ENCODE data around the gene GAS7. TPM values are rescaled to one million over a fixed set of nuclear protein-coding genes. Genes with fewer than 3 reads are reported as not detected.

Gene GAS7
- total RNA-seq, 2 donors from 2014 or later: 10.3 to 144 TPM

DNA sequence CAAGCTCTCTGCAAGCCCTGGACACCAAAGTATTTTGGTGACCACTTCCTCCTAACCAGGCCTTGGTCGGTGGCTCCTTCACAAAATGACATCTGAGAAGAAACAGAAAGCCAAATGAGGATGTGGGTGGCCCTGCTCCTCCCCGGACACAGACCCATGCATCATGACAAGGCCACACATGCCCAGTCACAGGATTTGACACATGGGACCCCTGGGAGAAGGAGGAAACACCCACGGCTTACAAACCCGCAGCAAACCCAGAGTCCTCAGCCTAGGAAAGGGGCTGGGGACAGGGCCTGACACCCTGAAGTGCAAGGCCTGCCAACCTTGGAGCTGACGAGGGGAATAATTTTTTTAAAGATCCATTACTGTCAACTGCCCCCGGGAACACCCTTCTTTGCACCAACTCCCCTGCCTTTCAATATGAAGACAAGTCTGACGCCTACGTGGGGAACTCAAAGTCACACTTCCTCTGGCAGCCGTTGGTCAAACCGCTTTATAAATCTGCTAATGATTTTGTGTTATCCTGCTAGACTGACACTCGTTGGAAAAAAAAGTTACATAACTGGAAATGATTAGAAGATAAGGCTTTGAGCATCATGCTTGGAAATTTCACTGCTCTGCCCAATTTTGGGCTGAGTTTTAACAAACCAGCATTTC lies 41.3 kb downstream of the GAS7 start:
- 51% methylated on average over 11 of the region's 11 CpGs for WGBS
- Histone ChIP-seq H3K4me1 (replicated peaks) (no peaks in the 10 kb centered on the region), H3K4me3 (no peak overlapping the region), H3K27ac (no peak overlapping the region), H3K36me3 (no peaks in the 10 kb centered on the region), H3K27me3 (replicated peaks; ENCODE audit: insufficient read depth) (no peaks in the 10 kb centered on the region), H3K9me3 (no peaks in the 10 kb centered on the region)
- no peak for DNase-seq (ENCODE audit: low spot score)
- TF ChIP-seq, protein P1, sequence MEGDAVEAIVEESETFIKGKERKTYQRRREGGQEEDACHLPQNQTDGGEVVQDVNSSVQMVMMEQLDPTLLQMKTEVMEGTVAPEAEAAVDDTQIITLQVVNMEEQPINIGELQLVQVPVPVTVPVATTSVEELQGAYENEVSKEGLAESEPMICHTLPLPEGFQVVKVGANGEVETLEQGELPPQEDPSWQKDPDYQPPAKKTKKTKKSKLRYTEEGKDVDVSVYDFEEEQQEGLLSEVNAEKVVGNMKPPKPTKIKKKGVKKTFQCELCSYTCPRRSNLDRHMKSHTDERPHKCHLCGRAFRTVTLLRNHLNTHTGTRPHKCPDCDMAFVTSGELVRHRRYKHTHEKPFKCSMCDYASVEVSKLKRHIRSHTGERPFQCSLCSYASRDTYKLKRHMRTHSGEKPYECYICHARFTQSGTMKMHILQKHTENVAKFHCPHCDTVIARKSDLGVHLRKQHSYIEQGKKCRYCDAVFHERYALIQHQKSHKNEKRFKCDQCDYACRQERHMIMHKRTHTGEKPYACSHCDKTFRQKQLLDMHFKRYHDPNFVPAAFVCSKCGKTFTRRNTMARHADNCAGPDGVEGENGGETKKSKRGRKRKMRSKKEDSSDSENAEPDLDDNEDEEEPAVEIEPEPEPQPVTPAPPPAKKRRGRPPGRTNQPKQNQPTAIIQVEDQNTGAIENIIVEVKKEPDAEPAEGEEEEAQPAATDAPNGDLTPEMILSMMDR (IDR thresholded peaks at IDR 0.05): no peak
- TF ChIP-seq POLR2AphosphoS5 (IDR thresholded peaks at IDR 0.05) (no peak), POLR2A (IDR thresholded peaks at IDR 0.05) (no peak)
- intact Hi-C loops (cut with DNase I): no loop called here

DNA sequence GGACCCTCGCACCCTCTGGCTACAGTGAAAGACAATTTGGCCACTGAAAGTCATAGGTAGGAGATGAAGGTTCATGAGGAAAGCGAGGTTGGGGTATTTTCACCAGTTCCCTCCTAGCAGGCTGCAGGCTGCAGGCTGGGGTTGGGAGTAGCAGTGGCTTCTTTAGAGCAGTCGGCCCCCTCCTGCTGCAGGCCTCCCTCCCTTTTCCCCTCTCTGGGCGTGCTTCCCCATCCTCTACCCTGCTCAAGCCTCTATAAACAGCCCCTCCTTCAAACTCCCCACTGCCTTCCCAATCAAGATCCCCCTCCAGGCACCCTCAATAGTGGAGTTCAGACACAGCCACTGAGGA lies 41.8 kb downstream of the GAS7 start:
- TF ChIP-seq POLR2AphosphoS5 (IDR thresholded peaks at IDR 0.05) (no peak), POLR2A (IDR thresholded peaks at IDR 0.05) (no peak)
- TF ChIP-seq, protein P1 (IDR thresholded peaks at IDR 0.05): no peak
- intact Hi-C loops (cut with DNase I): no loop called here
- Histone ChIP-seq H3K27ac (no peak overlapping the region), H3K36me3 (no peaks in the 10 kb centered on the region), H3K27me3 (replicated peaks; ENCODE audit: insufficient read depth) (no peaks in the 10 kb centered on the region), H3K4me3 (no peak overlapping the region), H3K4me1 (replicated peaks) (no peaks in the 10 kb centered on the region), H3K9me3 (no peaks in the 10 kb centered on the region)
- 84% methylated on average over 4 of the region's 4 CpGs for WGBS
- no peak for DNase-seq (ENCODE audit: low spot score)

DNA sequence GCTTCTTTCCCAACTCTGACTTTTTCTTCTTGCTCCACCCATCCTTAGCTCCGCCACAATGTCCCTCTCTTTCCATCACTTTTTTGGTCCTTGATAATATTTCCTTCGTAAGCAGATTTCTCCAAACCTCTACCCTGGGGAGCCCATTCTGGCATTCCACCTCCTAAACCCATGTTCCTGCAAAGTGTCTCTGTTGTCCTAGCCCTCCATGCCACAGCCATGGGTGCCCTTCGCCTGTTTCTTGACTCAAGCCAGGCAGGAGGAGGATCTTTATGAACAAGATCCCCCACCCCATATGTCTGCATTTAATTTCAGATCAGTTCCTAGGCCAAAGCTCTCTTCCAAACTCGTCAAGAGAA lies 42.4 kb downstream of the GAS7 start:
- intact Hi-C loops (cut with DNase I): no loop called here
- Histone ChIP-seq H3K9me3 (no peaks in the 10 kb centered on the region), H3K4me3 (no peak overlapping the region), H3K27ac (no peak overlapping the region), H3K4me1 (replicated peaks) (no peaks in the 10 kb centered on the region), H3K27me3 (replicated peaks; ENCODE audit: insufficient read depth) (no peaks in the 10 kb centered on the region), H3K36me3 (no peaks in the 10 kb centered on the region)
- no peak for DNase-seq (ENCODE audit: low spot score)
- 93% methylated on average over 4 of the region's 4 CpGs for WGBS
- no peak for TF ChIP-seq POLR2AphosphoS5 (IDR thresholded peaks at IDR 0.05)
- no peak for TF ChIP-seq POLR2A (IDR thresholded peaks at IDR 0.05)
- TF ChIP-seq, protein P1 (IDR thresholded peaks at IDR 0.05): no peak

DNA sequence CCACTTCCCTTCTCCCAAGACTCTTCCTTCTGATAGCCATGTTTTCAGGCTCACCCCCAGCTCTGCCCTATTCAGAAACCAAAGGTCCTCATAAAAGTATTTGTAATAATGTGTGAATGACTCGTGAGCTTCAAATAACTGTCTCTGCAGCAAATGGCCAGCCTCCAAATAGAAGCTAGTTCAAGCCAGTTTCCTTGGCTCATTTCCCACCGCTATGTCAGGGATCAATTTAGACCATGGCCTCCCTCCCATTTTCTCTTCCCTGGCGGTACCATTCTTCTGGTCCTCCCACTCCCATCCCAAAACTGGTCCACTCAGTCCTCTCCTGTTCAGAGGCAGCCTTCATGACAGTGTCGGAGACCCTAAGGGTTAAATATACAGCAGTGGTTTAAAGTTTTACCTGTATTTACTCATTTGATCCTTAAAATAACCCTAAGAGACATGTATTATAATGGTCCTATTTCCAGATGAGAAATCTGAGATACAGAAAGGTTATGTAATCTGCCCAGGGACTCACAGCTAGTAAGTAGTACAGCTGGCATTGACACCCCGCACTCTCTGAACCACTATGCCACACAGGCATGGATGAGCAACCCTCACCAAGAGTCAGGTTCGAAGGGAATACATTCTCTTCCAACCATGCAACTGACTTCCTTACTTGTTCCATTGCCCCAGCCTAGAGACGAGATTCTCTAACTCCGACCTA lies 42.9 kb downstream of the GAS7 start:
- TF ChIP-seq, protein P1 (IDR thresholded peaks at IDR 0.05): no peak
- intact Hi-C loops (cut with DNase I): no loop called here
- no peak overlapping the region for H3K27ac ChIP-seq

More for the DNA sequence above, 42.9 kb downstream of the GAS7 start:
- no peaks in the 10 kb centered on the region for H3K27me3 ChIP-seq (replicated peaks; ENCODE audit: insufficient read depth)
- H3K4me1 ChIP-seq (replicated peaks): no peaks in the 10 kb centered on the region
- H3K36me3 ChIP-seq: no peaks in the 10 kb centered on the region
- DNase-seq (ENCODE audit: low spot score): no peak
- 72% methylated on average over 8 of the region's 8 CpGs for WGBS
- H3K4me3 ChIP-seq: no peak overlapping the region
- no peaks in the 10 kb centered on the region for H3K9me3 ChIP-seq

All from prostate gland (tissue), 2 donors.